Islet precursor cell (in vitro differentiated cells): ENCODE data around the gene SMPX.

Experiments
- DNase-seq: peaks from one replicate; pipeline ENCODE4 v3.0.0-alpha.2; 2018

The SMPX gene

DNA sequence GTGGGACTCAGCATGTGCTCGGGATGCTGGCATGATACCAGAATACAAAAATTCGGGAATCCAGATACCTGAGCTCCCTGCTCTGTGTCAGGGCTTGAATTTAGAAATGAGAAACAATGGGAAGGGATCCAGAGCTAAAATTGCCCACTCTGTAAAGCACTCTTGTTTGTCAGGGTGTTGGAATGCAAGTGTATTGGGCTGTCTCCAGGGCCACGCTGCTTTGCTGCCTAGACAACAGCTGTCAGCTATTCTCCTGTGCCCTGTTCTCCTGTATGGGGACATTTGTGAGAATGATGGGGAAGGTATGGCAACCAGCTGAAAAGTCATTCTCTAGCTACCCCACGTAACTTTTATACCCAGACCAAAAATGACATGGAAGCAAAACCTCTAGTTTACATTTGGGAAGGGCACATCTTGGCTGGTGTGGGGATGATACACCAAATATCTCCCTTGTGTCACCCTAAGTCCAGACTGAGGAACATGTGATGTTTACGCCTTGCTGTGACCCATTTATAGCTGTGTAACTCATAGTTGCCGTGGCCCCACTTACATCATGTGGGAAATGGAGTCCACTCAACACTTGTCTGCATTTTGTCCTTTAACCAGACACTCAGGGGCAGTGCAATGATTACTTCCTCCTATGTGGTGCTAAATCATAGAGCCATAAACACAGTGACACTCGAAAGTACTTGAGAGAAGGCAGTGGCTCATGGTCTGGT, 46.6 kb downstream of the SMPX start:
- DNase-seq = no peak

DNA sequence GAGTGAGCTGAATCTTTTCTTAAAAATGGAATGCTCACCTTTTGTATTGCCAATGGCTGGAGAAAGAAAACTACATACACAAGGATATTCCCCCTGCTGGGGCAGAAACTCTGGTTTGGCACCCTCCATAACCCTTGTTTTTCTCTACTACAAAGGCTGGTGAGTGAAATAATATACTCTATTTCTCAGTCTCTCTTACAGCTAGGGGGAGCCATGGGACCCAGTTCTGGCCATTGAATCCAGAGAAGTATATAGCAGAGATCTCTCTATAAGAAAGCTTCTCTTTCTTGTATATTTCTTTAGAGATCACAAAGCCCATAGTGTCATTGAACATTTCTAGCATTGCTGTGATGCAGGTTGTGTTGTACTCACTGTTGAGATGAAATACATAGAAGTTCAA, 49.8 kb downstream of the SMPX start:
- DNase-seq = no peak

DNA sequence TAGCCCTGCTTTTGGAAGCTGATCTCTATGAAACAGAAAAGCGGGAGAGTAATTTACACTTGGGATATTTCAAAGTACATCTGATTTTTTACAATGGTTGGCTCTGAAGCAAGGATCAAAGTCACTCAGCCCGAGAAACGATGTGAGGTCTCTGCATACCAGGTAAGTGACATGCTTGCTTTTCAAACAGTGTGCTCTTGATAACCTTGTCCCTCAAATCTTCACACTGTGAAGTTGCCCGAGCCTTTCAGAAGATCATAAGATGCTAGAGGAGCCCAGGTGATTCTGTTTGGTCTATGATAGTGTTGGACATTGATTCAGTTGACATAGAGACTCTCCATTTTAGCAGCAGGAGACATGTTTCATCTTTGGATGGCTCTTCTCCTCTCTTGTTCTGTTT, 52.7 kb downstream of the SMPX start:
- DNase-seq = no peak

DNA sequence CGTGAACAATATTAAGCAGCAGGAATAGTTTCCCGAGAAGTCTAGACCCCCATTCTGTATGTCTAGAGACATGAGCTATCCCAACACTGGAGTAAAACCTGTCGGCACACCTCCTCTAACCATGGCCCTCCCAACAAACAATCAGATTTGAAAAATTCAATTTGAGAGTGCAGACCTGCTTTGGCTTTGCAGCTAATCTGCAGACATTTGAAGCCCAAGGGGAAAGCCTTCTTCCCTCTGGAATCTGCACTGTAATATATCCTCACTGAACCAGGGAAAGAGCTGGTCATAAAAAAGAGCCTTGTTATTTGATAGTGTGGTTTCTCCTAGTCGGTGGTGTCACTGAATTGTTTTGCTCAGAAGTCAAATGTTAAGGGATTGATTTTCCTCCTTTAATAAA, 55.2 kb downstream of the SMPX start:
- DNase-seq = no peak

DNA sequence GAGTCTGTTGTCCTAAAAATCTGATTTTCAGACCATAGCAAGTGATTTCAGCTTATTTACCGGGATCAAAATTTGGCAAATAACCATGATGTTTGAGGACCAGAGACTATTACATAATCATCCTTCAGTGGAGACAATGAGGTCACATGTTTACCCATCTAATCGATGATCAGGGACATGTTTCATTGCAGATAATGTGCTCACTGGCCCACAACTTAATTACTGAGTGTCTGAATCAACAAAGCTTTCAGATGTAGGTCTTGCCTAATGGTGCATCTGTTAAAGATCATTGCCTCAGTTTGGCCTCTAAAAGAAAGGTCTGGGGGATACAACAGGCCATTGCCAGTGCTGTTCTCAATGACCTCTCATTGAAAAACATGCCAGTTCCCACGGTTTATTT, 56.9 kb downstream of the SMPX start:
- no peak for DNase-seq

DNA sequence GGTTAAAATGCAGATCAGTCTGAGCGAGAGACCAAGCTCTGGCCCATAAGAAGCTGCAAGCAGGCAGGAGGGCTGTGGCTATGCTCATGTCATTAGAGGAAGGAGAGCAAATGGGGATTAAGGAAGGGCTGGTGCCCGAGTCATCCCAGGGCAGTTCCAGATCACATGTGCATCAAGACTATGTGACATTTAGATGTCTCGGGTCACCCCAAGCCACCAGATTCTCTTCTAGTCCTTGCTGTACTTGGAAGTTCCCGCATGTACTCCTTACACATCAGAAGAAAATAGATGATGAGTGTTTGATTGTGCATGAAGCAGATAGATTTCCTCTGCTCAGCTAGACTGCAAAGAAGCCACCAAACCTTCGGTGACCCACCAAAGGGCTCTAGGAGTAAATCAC, 57.6 kb downstream of the SMPX start:
- DNase-seq = no peak

DNA sequence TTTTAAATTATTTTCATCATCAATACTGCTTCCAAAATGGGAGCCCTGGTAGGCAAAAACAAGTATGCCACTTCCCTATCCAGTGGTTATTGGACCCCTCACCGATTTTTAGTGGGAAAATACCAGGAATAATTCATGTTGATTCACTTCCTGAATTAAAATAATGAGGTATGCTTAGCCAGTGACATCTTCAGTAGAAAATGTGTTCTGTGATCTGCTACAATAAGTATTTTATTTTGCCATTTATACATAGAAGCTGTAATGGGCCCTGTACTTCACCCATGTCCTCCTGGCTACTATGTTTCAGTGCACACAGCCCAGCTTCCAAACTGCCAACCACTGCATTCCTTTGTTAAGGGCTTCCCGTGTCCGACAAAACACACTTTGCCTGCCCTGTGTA, 58.8 kb downstream of the SMPX start:
- no peak for DNase-seq

DNA sequence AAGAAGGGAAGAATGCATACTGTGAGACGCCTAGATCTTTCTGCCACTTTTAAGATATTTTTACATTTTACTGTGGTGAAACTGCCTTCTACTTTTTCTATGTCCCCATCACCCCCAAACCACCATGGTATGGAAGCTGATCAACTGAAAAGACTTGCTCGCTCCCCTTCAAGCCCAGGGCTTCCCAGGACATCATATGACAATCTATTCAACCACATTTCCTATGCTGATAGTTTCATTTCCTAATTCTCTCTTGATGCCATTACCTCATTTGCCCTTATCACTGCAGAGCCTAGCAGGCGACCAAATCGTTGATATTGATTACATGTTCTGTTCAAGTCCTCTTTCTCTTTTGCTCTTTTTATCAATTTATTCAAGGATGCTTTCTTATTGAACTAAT, 59.6 kb downstream of the SMPX start:
- DNase-seq = no peak

DNA sequence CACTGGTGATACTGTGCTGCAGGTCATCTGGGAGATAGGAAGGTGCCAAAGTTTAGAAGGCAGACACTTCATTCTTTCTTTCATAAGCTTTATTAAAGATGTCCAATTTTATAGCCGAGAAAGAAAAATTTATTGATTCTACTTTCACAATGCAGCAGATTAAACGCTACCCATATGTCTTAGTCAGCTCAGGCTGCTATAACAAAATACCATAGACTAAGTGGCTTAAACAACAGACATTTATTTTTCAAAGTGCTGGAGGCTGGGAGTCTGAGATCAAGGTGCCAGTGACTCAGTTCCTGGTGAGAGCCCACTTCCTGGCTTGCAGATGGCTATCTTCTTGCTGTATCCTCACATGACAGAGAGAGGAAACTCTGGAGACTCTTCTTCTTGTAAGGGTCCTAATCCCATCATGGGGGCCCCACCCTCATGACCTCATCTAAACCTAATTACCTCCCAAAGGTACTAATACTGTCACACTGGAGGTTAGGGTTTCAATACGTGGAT, 66.4 kb downstream of the SMPX start:
- DNase-seq = peak; percentile 56

DNA sequence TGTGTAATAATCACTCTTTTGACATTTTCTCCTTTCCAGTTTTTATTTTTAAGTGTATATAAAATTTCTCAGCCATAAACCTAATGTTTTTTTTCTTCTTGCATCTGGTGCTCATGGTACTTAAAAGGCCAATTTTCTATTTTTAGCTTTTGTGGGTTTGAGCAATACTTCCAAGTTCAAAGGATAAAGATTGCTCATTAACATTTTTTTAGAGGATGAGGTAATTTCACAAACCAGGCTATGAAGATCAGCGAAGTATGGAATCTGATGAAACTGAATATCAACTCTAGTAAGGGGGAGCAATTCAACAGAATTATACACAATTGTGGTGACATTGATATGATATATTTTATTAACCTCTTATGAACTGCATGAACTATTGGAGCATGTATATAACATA, 74.0 kb downstream of the SMPX start:
- no peak for DNase-seq

DNA sequence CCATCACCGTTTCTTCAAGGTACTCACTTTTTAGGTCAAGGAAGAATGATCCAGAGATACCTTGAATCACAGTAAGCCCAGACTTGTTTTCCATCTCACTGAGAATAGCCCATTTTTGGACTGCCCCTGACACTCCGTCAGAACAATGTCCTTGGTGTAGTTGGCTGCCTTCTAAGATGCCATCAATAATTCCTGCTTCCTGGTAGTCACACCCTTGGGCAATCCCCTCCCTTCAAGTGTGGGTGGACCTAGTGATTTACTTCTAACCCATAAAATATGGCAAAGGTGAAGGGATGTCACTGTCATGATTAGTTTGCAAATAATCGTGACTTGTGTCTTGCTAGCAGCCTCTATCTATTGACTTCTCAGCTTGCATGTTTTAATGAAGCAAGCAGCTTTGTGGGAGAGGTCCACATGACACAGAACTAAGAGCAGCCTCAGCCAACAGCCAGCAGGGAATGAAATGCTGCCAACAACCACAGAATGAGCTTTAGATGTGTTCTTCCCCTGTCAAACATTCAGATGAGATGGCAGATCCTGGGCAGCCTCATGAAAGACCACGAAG, 79.8 kb downstream of the SMPX start:
- DNase-seq = no peak

DNA sequence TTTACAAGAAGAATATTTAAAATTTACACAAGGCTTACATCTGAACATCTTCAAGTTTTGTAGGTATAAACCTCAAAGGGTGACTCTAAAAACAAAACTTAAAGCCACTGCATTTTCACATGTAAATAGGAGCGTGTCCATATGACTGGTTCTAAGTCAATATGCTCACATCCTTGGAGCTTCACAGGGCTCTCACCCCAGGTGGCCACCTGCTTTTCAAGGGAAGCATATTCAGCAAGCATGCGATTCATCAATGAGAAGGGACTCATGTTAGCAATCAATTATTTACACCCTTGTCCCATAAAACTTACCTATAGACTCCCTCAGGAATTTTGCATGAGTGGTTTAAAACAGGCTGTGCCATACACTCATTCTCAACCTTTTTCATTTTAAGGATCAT, 82.0 kb downstream of the SMPX start:
- no peak for DNase-seq

DNA sequence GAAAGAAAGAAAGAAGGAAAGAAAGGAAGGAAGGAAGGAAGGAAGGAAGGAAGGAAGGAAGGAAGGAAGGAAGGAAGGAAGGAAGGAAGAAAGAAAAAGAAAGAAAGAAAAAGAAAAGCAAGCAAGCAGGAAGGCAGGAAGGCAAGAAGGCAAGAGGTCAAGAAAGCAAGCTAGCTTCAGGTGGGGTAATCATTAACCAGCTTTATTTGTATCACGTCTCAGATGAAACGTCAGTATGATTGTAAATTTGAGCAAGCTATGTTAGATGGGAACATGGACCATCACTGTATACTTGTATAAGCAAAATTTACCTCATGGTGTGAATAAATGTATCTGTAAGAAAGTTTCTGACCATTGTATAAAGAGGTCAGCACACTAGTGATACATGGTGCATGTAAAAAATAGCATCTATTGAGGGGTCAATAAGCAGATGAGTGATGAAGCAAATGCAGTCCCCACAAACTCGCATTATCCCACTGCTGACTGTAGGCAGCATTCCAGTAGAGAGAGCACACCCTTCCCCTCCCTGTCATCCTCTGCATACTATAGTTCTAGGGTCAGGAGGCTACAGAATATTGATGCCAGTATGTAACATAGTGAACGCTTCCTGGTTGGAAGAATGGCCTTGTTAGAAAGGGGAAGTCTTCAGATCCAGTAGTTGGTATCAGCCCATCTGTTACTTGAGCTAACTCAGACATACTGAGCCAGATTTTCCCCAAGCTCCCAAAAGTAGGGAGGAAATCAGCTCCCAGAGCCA, 83.3 kb downstream of the SMPX start:
- no peak for DNase-seq

DNA sequence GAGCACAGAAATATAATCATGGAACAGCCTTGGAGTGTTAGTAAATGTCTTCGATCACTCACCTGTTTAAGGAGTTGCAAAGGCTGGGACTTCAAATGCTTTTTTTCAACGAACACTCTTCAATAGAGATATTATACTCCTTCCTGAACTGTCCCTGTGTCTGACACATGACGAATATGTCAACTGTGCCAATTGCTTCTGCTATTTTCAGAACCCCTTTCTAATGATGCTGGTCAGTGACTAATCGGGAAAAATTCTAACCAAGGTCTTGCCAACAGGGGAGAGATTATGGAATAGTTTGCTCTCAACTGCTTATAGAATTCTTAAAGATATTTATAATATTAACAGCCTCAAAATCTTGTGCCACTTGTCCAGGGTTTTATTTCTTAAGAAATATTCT, 91.2 kb downstream of the SMPX start:
- no peak for DNase-seq

DNA sequence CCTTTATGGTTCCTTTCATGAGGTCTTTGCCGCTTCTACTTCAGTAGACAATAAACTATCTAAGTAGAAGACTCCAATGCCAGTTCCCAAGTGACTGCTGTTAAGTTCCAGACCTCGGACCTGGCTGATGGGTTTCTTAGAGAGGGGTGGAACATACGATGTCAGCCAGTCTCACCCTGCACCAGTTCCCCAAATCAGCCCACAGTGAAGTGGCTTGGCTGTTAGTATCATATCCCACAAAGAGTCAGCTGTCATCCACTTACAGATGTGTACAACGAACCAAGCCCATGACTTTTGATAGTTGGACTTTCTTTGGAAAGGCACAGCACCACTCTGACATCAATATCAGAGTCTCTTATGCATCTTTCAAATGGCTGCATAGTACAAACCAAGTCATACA, 91.7 kb downstream of the SMPX start:
- no peak for DNase-seq

DNA sequence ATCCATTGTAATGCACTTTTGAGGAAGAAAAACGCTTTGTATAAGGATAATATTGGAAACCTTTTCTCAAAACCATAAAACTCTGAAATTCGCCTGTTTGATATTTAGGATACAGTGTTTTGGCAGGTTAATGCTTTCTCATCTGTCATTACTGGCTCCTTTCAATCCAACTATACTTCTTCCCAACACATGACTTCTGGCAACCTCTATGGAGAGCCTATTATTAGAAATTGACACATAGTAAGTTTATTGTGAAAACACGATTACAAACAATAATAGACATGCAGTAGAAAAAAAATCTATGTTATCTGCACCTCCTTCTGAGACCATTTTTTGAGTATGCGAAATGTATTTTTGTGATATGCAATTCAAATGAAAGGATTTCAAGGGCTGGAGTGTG, 95.2 kb downstream of the SMPX start:
- no peak for DNase-seq

DNA sequence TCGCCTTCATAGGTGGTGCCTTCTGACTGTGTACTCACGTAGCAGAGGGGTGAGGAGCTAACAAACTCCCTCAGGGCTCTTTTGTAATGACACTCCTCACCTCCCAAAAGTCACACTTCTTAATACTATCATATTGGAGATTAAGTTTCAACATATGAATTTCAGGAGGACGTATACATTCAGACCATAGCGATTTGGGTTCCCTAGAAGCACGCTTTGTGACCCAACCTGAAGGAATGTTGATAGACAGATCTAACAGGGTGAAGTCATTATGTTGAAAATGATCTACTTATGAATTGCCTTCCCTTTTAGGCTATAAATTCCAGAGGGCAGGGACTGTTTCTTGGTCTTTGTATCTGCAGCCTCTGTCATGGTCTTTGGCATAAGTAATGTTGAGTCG, 96.6 kb downstream of the SMPX start:
- DNase-seq = no peak

DNA sequence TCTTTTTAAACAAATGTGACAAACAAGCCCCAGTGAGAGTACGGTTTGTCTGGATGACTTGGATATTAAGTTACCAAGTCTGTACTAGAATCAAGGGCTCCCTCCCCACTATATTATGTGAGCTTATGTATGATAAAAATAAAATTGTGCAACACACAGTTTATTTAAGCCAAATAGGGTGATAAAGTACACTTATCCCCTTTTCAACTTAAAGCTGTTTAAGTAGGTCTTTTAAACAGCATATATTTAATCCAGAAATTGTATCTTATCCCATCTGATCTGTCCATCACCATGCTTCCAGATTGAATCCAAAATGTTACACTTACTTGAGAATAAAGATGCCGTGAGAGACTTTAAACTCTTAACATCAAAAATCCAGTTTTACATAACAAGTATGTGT, 97.8 kb downstream of the SMPX start:
- DNase-seq = no peak

DNA sequence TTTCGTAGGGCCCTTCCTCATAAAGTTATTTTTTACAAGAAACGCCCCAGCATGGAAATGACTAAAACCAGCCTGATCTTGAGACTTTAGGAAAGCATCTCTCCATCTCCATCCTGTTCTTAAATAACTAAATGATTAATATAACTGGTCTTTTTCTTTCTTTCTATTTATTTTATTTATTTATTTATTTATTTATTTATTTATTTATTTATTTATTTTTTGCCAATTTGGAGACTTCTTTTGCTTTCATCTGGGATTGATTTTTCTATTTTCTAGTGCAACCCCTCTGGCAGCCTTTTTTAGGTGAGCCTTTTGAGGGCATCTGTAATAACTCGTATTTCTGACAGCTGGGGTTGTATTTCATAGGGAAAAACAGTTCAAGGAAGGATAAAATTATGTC, 98.6 kb downstream of the SMPX start:
- DNase-seq = no peak

DNA sequence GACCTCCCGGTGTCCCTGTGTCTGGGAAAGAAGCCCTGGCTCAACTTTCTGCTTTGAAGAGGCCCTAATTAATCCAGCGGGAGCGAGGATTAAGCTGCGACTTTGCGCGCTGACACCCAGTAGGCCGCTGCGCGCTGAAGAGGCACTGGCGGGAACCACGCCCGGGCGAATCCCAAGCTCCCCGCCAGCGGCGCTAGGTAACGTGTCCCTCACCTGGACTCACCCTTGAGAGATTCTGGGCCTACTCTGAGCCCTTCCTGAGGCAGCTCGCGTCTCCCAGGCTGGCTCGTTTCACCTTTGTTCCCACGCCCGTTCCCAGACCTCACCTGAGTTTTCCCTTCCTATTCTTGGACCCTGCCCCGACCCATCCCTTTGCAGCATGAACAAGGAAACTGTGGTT, 99.2 kb downstream of the SMPX start:
- DNase-seq = no peak

DNA sequence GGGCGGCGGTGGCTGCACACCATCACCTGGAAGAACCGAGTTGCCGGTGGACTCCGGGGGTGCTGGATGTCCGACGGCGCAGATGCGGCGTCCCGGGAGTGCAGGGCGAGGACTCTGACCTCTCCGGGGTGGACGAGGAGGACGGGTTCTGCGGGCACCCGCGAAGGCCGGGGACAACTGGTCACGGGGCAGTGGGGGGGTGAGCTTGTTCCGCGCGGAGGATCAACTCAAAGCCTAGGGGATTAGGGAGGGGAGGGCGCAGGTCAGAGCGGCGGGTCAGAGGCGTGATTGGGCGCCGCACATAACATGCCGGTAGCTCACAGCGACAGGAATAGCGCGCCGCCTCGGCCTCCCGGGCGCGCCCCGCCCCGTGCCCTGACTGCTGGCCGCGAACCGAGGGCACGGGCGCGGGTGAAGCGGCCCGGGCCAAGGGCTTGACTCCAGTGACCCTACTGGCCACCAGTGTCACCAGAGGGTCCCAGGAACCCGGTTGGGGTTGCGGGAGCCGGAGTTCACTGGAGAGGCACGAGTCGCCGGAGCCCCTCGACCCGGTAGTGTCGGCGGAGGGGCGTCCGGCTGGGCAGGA, 99.7 kb downstream of the SMPX start, which contains the start of gene KLHL34:
TSS of gene KLHL34 (minus strand) at position 179 of the 586 bp plus-strand sequence. CDS start 542 bp downstream, outside the sequence.
- no peak for DNase-seq

DNA sequence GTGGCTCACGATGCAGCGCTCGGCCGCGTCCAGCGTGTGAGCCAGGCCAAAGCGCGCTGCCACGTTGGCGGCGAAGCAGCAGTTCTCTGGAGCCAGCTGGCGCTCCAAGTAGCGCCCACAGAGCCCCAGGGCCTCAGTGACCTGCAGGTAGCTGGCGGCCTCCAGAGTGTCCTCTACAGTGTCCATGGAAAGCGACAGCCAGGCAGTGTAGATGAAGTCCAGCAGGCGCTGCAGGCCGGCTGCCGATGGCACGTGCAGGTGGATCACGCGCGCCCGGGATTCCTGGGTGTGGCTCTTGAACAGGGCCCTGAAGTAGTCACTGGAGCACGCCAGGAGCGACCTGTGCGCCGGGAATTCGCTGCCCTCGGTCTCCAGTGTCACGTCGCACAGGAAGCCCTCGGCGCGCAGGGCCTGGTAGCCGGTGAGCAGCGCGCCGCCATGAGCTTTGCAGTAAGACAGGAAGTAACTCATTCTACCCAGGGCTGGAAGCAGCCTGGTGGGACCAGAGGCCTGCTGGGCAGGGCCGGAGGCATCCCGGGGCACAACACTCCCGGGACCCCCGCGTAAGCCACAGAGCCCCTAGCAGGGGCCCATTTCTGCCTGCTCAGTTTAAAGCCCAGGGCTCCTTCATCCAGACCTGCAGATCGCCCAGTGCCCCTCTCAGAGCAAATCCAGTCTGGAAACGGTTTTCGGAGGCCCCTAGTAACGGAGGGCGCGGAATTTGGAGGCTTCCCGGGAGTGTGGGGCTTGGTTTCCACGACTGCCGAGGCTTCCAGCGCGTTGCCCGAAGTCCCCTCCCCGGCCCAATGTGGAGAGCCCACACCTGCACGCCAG, 100.4 kb downstream of the SMPX start:
- peak; percentile 39 for DNase-seq
